HEK293 (cell line): Measurements from ENCODE around the gene ABCF1.
"Not testable (repeated sequence)": the region's sequence is repeated elsewhere in the genome, so short reads cannot be mapped to it uniquely, and the experiment has no call there.

Experiments
- CTCF ChIA-PET: fragments of 350-600 bp; formaldehyde crosslinking; extraction: SDS; loops from one replicate; lab custom pipeline; 2021; ENCODE audit warnings: antibody characterized with exemption; lab: Yijun Ruan, JAX
- POLR2A ChIA-PET: fragments of 300-600 bp; formaldehyde crosslinking; extraction: SDS; loops from one replicate; lab custom pipeline; 2020; ENCODE audit warnings: antibody characterized with exemption, inconsistent platforms; lab: Yijun Ruan, JAX
- H3K27ac ChIP-seq: fragments of 200-500 bp; sonication (Bioruptor generic); 2 replicates; pipeline ENCODE4 v1.5.1; 2014; ENCODE audit warnings: low read depth, low read length, control low read depth, inconsistent platforms; ENCODE audit errors: extremely low read depth
- H3K36me3 ChIP-seq, 2 experiments: fragments of 200-500 bp in 1 of 2; sonication (Bioruptor generic) in 1 of 2; 1 replicate in 1 of 2; 2 replicates in 1 of 2; pipeline ENCODE4 v1.5.1; 2014 to 2017; ENCODE audit warnings: inconsistent platforms in 2 of 2, low read length in 2 of 2; ENCODE audit not compliant: control insufficient read depth in 2 of 2, insufficient read depth in 1 of 2
- H3K4me1 ChIP-seq: fragments of 200-500 bp; sonication (Bioruptor generic); 2 replicates; pipeline ENCODE4 v1.5.1; 2014; ENCODE audit warnings: mild to moderate bottlenecking, low read length, inconsistent platforms; ENCODE audit not compliant: control insufficient read depth, insufficient read depth
- H3K4me3 ChIP-seq: 2 replicates; pipeline ENCODE4 v1.5.1; 2011; ENCODE audit warnings: low read depth, mild to moderate bottlenecking, control low read depth, low read length, moderate library complexity
- H3K9me3 ChIP-seq: fragments of 200-500 bp; sonication (Bioruptor generic); 2 replicates; pipeline ENCODE4 v1.5.1; 2014; ENCODE audit warnings: low read depth, low read length, inconsistent platforms; ENCODE audit not compliant: control insufficient read depth, insufficient read depth
- KLF17 ChIP-seq: fragments of 450-650 bp; formaldehyde crosslinking; IDR thresholded peaks from 2 replicates; pipeline ENCODE4 v1.5.1; 2016; ENCODE audit warnings: missing biosample characterization, missing genetic modification characterization
- ZBTB17 ChIP-seq: fragments of 450-650 bp; formaldehyde crosslinking; IDR thresholded peaks from 2 replicates; pipeline ENCODE4 v1.5.1; 2016; ENCODE audit warnings: missing biosample characterization, missing genetic modification characterization
- ZNF146 ChIP-seq: fragments of 450-650 bp; formaldehyde crosslinking; IDR thresholded peaks from 2 replicates; pipeline ENCODE4 v1.5.1; 2016; ENCODE audit warnings: missing biosample characterization, missing genetic modification characterization
- ZNF175 ChIP-seq: fragments of 450-650 bp; formaldehyde crosslinking; IDR thresholded peaks from 2 replicates; pipeline ENCODE4 v1.5.1; 2016; ENCODE audit warnings: missing biosample characterization, missing genetic modification characterization
- ZNF202 ChIP-seq: fragments of 450-650 bp; formaldehyde crosslinking; IDR thresholded peaks from 2 replicates; pipeline ENCODE4 v1.5.1; 2016; ENCODE audit warnings: missing biosample characterization, missing genetic modification characterization, borderline replicate concordance
- ZNF211 ChIP-seq: fragments of 450-650 bp; formaldehyde crosslinking; IDR thresholded peaks from 2 replicates; pipeline ENCODE4 v1.5.1; 2016; ENCODE audit warnings: low read depth, missing biosample characterization, missing genetic modification characterization
- ZNF292 ChIP-seq: fragments of 450-650 bp; formaldehyde crosslinking; IDR thresholded peaks from 2 replicates; pipeline ENCODE4 v1.5.1; 2016; ENCODE audit warnings: low read depth, missing biosample characterization, missing genetic modification characterization, borderline replicate concordance
- ZNF335 ChIP-seq: fragments of 450-650 bp; formaldehyde crosslinking; conservative IDR thresholded peaks from 2 replicates; pipeline ENCODE4 v1.5.1; 2016; ENCODE audit warnings: missing biosample characterization, missing genetic modification characterization
- ZNF404 ChIP-seq: fragments of 450-650 bp; formaldehyde crosslinking; IDR thresholded peaks from 2 replicates; pipeline ENCODE4 v1.5.1; 2017; ENCODE audit warnings: missing biosample characterization, missing genetic modification characterization
- ZNF580 ChIP-seq: fragments of 450-650 bp; formaldehyde crosslinking; IDR thresholded peaks from 2 replicates; pipeline ENCODE4 v1.5.1; 2016; ENCODE audit warnings: missing biosample characterization, missing genetic modification characterization
- ZNF585B ChIP-seq: fragments of 450-650 bp; formaldehyde crosslinking; IDR thresholded peaks from 2 replicates; pipeline ENCODE4 v1.5.1; 2016; ENCODE audit warnings: missing biosample characterization, missing genetic modification characterization
- TF ChIP-seq, protein P1 (sequence below): fragments of 450-650 bp; formaldehyde crosslinking; IDR thresholded peaks from 2 replicates; pipeline ENCODE4 v1.5.1; 2016; ENCODE audit warnings: missing biosample characterization, missing genetic modification characterization
- TF ChIP-seq, protein P2 (sequence below): fragments of 450-650 bp; formaldehyde crosslinking; IDR thresholded peaks from 2 replicates; pipeline ENCODE4; 2016; ENCODE audit warnings: missing biosample characterization, missing genetic modification characterization
- TF ChIP-seq, protein P3 (sequence below): fragments of 450-650 bp; formaldehyde crosslinking; IDR thresholded peaks from 2 replicates; pipeline ENCODE4 v1.5.1; 2016; ENCODE audit warnings: missing biosample characterization, missing genetic modification characterization

Gene ABCF1

DNA sequence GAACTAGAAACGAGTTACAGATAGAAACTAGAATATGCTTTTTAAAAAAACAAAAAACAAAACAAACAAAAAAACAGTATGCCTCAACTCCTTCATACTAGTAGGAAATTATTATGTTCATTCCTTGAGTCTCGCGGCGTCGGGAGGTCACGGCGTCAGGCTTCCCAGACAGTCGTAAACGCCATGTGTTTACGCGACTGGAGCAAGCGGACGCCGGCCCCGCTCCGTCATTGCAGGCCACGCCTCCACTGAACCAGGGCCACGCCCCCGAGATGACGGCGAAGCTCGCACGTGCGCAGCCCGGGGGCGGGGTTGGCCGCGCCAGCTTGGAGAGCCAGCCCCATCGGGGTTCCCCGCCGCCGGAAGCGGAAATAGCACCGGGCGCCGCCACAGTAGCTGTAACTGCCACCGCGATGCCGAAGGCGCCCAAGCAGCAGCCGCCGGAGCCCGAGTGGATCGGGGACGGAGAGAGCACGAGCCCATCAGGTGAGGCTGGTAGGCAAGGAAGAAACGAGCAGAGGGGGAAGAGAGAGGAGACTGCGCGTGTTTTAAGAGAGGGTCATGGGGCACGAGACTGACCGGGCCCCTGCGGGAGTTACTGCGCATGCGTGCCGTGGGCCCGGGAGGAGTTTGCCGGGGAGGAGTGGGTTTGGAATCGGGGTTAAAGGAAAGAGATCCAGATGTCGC lies at the start of gene ABCF1 (continued):
- TF ChIP-seq KLF17 (tag by site-specific recombination) (peak; percentile 63; the same call in 1 of the 2 replicates), ZNF404 (no peak), ZNF202 (no peak)

DNA sequence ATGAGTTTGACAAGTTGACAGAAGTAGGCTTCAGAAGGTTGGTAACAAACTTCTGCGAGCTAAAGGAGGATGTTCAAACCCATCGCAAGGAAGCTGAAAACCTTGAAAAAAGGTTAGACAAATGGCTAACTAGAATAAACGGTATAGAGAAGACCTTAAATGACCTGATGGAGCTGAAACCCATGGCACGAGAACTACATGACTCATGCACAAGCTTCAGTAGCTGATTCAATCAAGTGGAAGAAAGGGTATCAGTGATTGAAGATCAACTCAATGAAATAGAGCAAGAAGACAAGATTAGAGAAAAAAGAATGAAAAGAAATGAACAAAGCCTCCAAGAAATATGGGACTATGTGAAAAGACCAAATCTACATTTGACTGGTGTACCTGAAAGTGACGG lies 49.3 kb upstream of the ABCF1 start:
- H3K27ac ChIP-seq, H3K4me1 ChIP-seq, H3K4me3 ChIP-seq, POLR2A ChIA-PET, H3K36me3 ChIP-seq, H3K9me3 ChIP-seq: not testable (repeated sequence)
- CTCF ChIA-PET = interaction anchor here (0.6 to 2.4 kb wide), 10 partner anchors 10 to 541 kb away, joined by 3 to 16 read pairs (median 4); no protein-coding TSS in a partner anchor

GRCh38 chr6:30526444-30526843 lies 44.8 kb upstream of the ABCF1 start:
- H3K4me1 ChIP-seq, H3K4me3 ChIP-seq, H3K27ac ChIP-seq, H3K9me3 ChIP-seq, H3K36me3 ChIP-seq: not testable (repeated sequence)
- TF ChIP-seq, protein P1, sequence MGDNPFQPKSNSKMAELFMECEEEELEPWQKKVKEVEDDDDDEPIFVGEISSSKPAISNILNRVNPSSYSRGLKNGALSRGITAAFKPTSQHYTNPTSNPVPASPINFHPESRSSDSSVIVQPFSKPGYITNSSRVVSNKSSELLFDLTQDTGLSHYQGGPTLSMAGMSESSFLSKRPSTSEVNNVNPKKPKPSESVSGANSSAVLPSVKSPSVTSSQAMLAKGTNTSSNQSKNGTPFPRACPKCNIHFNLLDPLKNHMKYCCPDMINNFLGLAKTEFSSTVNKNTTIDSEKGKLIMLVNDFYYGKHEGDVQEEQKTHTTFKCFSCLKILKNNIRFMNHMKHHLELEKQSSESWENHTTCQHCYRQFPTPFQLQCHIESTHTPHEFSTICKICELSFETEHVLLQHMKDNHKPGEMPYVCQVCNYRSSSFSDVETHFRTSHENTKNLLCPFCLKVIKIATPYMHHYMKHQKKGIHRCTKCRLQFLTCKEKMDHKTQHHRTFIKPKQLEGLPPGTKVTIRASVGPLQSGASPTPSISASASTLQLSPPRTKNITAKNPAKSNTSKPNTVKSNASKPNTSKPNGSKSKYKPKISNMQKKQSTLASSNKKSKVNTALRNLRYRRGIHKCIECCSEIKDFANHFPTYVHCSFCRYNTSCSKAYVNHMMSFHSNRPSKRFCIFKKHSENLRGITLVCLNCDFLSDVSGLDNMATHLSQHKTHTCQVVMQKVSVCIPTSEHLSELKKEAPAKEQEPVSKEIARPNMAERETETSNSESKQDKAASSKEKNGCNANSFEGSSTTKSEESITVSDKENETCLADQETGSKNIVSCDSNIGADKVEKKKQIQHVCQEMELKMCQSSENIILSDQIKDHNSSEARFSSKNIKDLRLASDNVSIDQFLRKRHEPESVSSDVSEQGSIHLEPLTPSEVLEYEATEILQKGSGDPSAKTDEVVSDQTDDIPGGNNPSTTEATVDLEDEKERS (tag by site-specific recombination) = peak; percentile 56; the same call in 1 of the 2 replicates
- TF ChIP-seq ZNF146 (tag by site-specific recombination) (peak; percentile 98), ZNF580 (tag by site-specific recombination) (peak; percentile 70), ZNF202 (peak; percentile 22; the same call in 1 of the 2 replicates)
- CTCF ChIA-PET = interaction anchor here (1.1 to 6.8 kb wide), 4 partner anchors 15 to 73 kb away, joined by 3 to 125 read pairs (median 8); no protein-coding TSS in a partner anchor
- POLR2A ChIA-PET = interaction anchor here (1.5 kb wide), 1 partner anchor 9 kb away, joined by 3 read pairs; no protein-coding TSS in a partner anchor

- ChIA-PET CTCF (interaction anchor here (0.6 to 6.8 kb wide), 5 partner anchors 14 to 558 kb away, joined by 3 to 125 read pairs (median 5); no protein-coding TSS in a partner anchor), POLR2A (interaction anchor here (0.7 kb wide), 1 partner anchor 42 kb away, joined by 3 read pairs; the partner anchor contains the start of gene ABCF1)
- H3K27ac ChIP-seq, H3K4me1 ChIP-seq, H3K36me3 ChIP-seq, H3K4me3 ChIP-seq, H3K9me3 ChIP-seq: not testable (repeated sequence)
These were observed 41.8 kb upstream of the ABCF1 start for GRCh38 chr6:30529349-30529875.

DNA sequence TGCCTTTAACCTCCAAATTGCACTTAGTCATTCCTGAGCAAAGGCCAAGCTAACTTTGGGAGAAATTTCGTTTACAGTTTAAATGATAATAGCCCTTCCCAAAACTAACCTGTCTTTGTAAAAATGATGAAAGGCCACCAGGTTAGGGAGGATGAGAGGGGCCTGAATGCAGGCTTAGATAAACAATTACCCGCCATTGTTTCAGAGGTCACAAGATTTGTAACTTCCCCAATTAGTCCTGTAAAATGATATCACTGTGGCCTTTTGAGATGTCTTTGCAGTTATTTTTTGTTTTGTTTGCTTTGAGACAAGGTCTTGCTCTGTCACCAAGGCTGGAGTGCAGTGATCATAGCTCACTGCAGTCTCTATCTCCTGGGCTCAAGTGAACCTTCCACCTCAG lies 41.2 kb upstream of the ABCF1 start:
- ChIA-PET POLR2A (interaction anchor here (0.7 kb wide), 1 partner anchor 41 kb away, joined by 3 read pairs; the partner anchor contains the start of gene ABCF1), CTCF (interaction anchor here (0.6 to 6.8 kb wide), 8 partner anchors 9 to 557 kb away, joined by 3 to 125 read pairs (median 6); no protein-coding TSS in a partner anchor)
- Histone ChIP-seq H3K4me3 (no peak overlapping the region), H3K27ac (no peak overlapping the region), H3K36me3 (no peaks in the 10 kb centered on the region), H3K9me3 (no peaks in the 10 kb centered on the region), H3K4me1 (no peaks in the 10 kb centered on the region)
- TF ChIP-seq ZNF335 (tag by site-specific recombination) = no peak
- TF ChIP-seq ZNF211 = no peak
- TF ChIP-seq, protein P2, sequence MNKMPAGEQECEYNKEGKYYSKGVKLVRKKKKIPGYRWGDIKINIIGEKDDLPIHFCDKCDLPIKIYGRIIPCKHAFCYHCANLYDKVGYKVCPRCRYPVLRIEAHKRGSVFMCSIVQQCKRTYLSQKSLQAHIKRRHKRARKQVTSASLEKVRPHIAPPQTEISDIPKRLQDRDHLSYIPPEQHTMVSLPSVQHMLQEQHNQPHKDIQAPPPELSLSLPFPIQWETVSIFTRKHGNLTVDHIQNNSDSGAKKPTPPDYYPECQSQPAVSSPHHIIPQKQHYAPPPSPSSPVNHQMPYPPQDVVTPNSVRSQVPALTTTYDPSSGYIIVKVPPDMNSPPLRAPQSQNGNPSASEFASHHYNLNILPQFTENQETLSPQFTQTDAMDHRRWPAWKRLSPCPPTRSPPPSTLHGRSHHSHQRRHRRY (tag by site-specific recombination) = no peak
- TF ChIP-seq ZNF175 = no peak
- TF ChIP-seq ZBTB17 (tag by site-specific recombination) = no peak
- no peak for TF ChIP-seq ZNF292 (tag by site-specific recombination)
- TF ChIP-seq ZNF585B (tag by site-specific recombination) = no peak
- TF ChIP-seq, protein P3, sequence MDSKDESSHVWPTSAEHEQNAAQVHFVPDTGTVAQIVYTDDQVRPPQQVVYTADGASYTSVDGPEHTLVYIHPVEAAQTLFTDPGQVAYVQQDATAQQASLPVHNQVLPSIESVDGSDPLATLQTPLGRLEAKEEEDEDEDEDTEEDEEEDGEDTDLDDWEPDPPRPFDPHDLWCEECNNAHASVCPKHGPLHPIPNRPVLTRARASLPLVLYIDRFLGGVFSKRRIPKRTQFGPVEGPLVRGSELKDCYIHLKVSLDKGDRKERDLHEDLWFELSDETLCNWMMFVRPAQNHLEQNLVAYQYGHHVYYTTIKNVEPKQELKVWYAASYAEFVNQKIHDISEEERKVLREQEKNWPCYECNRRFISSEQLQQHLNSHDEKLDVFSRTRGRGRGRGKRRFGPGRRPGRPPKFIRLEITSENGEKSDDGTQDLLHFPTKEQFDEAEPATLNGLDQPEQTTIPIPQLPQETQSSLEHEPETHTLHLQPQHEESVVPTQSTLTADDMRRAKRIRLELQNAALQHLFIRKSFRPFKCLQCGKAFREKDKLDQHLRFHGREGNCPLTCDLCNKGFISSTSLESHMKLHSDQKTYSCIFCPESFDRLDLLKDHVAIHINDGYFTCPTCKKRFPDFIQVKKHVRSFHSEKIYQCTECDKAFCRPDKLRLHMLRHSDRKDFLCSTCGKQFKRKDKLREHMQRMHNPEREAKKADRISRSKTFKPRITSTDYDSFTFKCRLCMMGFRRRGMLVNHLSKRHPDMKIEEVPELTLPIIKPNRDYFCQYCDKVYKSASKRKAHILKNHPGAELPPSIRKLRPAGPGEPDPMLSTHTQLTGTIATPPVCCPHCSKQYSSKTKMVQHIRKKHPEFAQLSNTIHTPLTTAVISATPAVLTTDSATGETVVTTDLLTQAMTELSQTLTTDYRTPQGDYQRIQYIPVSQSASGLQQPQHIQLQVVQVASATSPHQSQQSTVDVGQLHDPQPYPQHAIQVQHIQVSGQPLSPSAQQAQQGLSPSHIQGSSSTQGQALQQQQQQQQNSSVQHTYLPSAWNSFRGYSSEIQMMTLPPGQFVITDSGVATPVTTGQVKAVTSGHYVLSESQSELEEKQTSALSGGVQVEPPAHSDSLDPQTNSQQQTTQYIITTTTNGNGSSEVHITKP = no peak
